B cell (primary cell): ENCODE measurements around the gene B3GAT3. TPM values are rescaled to one million over a fixed set of nuclear protein-coding genes. Genes with fewer than 3 reads are reported as not detected.

Source experiments
- ATAC-seq: fragments of 200-7000 bp; cut with Tn5 transposase; one replicate; pipeline ENCODE4 v1.10.0; 2021; ENCODE audit warnings: low read depth, mild to moderate bottlenecking, moderate number of reproducible peaks, moderate library complexity
- CTCF ChIA-PET: fragments of 350-600 bp; sonication (Branson Sonifier 250); formaldehyde crosslinking; loops from one replicate; lab custom pipeline; 2021; ENCODE audit warnings: antibody characterized with exemption, inconsistent platforms; lab: Charles Lee
- POLR2A ChIA-PET: fragments of 350-600 bp; sonication (Branson Sonifier 250); formaldehyde crosslinking; loops from one replicate; lab custom pipeline; 2021; ENCODE audit warnings: antibody characterized with exemption; lab: Charles Lee
- DNase-seq: peaks from one replicate; pipeline ENCODE4 v3.0.0; 2013
- H2AFZ ChIP-seq: 2 replicates; pipeline ENCODE4 v1.6.1; 2012; ENCODE audit warnings: mild to moderate bottlenecking, low read depth, low read length; ENCODE audit not compliant: insufficient read depth, poor library complexity, severe bottlenecking
- H3K27ac ChIP-seq, 2 donors: 1 replicate in 1 of 2; 2 replicates in 1 of 2; pipeline ENCODE4 v1.5.1; 2012 to 2013; ENCODE audit warnings: low read length in 2 of 2, mild to moderate bottlenecking in 2 of 2, moderate library complexity in 1 of 2
- H3K27me3 ChIP-seq, 4 experiments: fragments of 200-600 bp in 1 of 4; sonication (generic) in 1 of 4; replicated peaks in 1 of 4; 1 replicate in 2 of 4; 2 replicates in 2 of 4; pipeline versions ENCODE4 v1.6.1 to v1.7.0; 2013 to 2016; ENCODE audit warnings: low read length in 3 of 4, mild to moderate bottlenecking in 2 of 4, mixed read lengths in 1 of 4, moderate library complexity in 1 of 4; ENCODE audit not compliant: insufficient read depth in 4 of 4, control insufficient read depth in 3 of 4; ENCODE audit errors: control extremely low read depth in 1 of 4
- H3K36me3 ChIP-seq, 2 experiments: replicated peaks in 1 of 2; 1 replicate in 1 of 2; 2 replicates in 1 of 2; pipeline versions ENCODE4 v1.6.1 to v1.7.1; 2013; ENCODE audit warnings: low read length in 1 of 2; ENCODE audit not compliant: insufficient read depth in 2 of 2, control insufficient read depth in 1 of 2; ENCODE audit errors: control extremely low read depth in 1 of 2, extremely low read depth in 1 of 2
- H3K4me1 ChIP-seq, 2 donors: fragments of 200-600 bp in 1 of 2; sonication (generic) in 1 of 2; 1 replicate in 1 of 2; 2 replicates in 1 of 2; pipeline versions ENCODE4 v1.5.1 to v1.6.1; 2013 to 2017; ENCODE audit warnings: low read length in 2 of 2; ENCODE audit not compliant: control insufficient read depth in 2 of 2, insufficient read depth in 2 of 2
- H3K4me2 ChIP-seq: replicated peaks from 2 replicates; pipeline ENCODE3; 2012; ENCODE audit warnings: mild to moderate bottlenecking, low read depth, low read length; ENCODE audit not compliant: poor library complexity, severe bottlenecking
- H3K4me3 ChIP-seq, 5 experiments: fragments of 200-600 bp in 1 of 5; sonication (generic) in 1 of 5; 1 replicate in 3 of 5; 2 replicates in 2 of 5; pipeline versions ENCODE4 v1.5.1 to v1.7.0; 2011 to 2016; ENCODE audit warnings: low read length in 4 of 5, mild to moderate bottlenecking in 4 of 5, low read depth in 2 of 5, control low read depth in 1 of 5, moderate library complexity in 1 of 5; ENCODE audit not compliant: insufficient read depth in 1 of 5; ENCODE audit errors: control extremely low read depth in 1 of 5, extremely low read depth in 1 of 5
- H3K79me2 ChIP-seq: fragments of 200-600 bp; sonication (generic); one replicate; pipeline ENCODE4 v1.6.0; 2016; ENCODE audit warnings: low read length; ENCODE audit not compliant: control insufficient read depth, insufficient read depth
- H3K9ac ChIP-seq: fragments of 200-600 bp; sonication (generic); 2 replicates; pipeline ENCODE4 v1.6.1; 2017; ENCODE audit warnings: mild to moderate bottlenecking, low read length, moderate library complexity
- H3K9me3 ChIP-seq, 3 donors: one replicate each; pipeline versions ENCODE4 v1.6.1 to v1.7.1; 2013; ENCODE audit warnings: low read length in 2 of 3; ENCODE audit not compliant: control insufficient read depth in 2 of 3, insufficient read depth in 1 of 3; ENCODE audit errors: control extremely low read depth in 1 of 3
- H4K20me1 ChIP-seq: 2 replicates; pipeline ENCODE4 v1.6.0; 2012; ENCODE audit warnings: mild to moderate bottlenecking, low read length; ENCODE audit not compliant: insufficient read depth, control insufficient read depth, poor library complexity, severe bottlenecking
- H3K27ac Mint-ChIP-seq: one replicate; pipeline ENCODE4 v1.8.0; 2021; ENCODE audit warnings: mixed read lengths
- H3K27me3 Mint-ChIP-seq: one replicate; pipeline ENCODE4 v1.8.0; 2021; ENCODE audit warnings: mixed read lengths
- H3K4me1 Mint-ChIP-seq: one replicate; pipeline ENCODE4 v1.8.0; 2021; ENCODE audit warnings: mixed read lengths
- H3K4me3 Mint-ChIP-seq: one replicate; pipeline ENCODE4 v1.8.0; 2021; ENCODE audit warnings: mixed read lengths
- H3K9me3 Mint-ChIP-seq: one replicate; pipeline ENCODE4 v1.8.0; 2022; ENCODE audit warnings: mixed read lengths; ENCODE audit not compliant: insufficient read depth
- EZH2 ChIP-seq: IDR thresholded peaks from 2 replicates; pipeline ENCODE4 v1.6.1; 2012; ENCODE audit warnings: borderline replicate concordance, low read depth, mild to moderate bottlenecking, moderate library complexity, low read length; ENCODE audit not compliant: insufficient read depth, poor library complexity, severe bottlenecking
- WGBS: methylation state at CpG from one replicate; pipeline ENCODE4 v1.1.5; 2013; ENCODE audit warnings: missing lambda C conversion rate; ENCODE audit not compliant: insufficient coverage; 5-methylcytosine and 5-hydroxymethylcytosine counted together
- intact Hi-C: fragments of 100-400 bp; cut with micrococcal nuclease; formaldehyde crosslinking; loops from one replicate; pipeline ENCODE4 v1.10.0; 2022
- polyA plus RNA-seq: library from polyadenylated mRNA; depleted of rRNA; stranded (reverse); fragments of >200 nt; gene quantifications from 2 replicates; pipeline ENCODE4 v1.2.3, GENCODE V29; 2012
- small RNA-seq: library from RNA; depleted of rRNA; stranded (forward); fragments of <200 nt; gene quantifications from one replicate; pipeline ENCODE3, GENCODE V24; 2012; ENCODE audit warnings: low replicate concordance, low read depth; ENCODE audit not compliant: insufficient read length
- total RNA-seq, 2 donors: library from RNA; stranded (reverse); fragments of 120-200 nt in 1 of 2; gene quantifications; 1 replicate in 1 of 2; 2 replicates in 1 of 2; pipeline versions ENCODE4 v1.2.3 to v1.2.4, GENCODE V29; 2013 to 2022
- TF ChIP-seq, protein P1 (sequence below): fragments of 200-600 bp; IDR thresholded peaks from one replicate; pipeline ENCODE4 v1.8.0; 2022; ENCODE audit warnings: antibody characterized with exemption, mild to moderate bottlenecking

The B3GAT3 gene
- total and polyA plus RNA-seq, 2 donors (not counting 1 experiment from before 2014, with no cell fraction given) = 66.6 to 89.3 TPM

DNA sequence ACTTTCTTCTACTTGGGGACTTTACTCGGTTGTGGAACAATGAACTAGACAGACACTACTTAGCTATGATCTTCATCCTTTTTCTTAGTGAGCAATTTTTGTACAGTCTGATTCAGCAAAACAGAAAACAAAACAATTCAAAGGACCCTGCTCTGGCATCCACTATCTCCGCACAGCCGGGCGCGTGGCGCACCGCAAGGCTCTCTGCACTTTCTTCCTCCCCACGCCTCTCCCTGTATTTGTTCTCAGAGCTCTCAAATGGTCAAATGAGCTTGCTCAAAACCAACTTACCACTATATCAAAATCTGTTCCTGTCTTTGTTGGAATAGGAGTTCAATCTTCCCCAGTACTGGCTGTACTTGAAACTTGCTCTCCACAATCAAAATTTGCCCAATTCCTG is 55.5 kb downstream of the B3GAT3 start:
- H3K4me3 ChIP-seq = no peak overlapping the region
- Mint-ChIP-seq H3K27me3 (no peaks in the 10 kb centered on the region), H3K9me3 (no peaks in the 10 kb centered on the region), H3K27ac (no peak overlapping the region), H3K4me1 (peaks cover 22% of the 10 kb centered on the region), H3K4me3 (no peak overlapping the region)
- no peak overlapping the region for H2AFZ ChIP-seq
- TF ChIP-seq, protein P1, sequence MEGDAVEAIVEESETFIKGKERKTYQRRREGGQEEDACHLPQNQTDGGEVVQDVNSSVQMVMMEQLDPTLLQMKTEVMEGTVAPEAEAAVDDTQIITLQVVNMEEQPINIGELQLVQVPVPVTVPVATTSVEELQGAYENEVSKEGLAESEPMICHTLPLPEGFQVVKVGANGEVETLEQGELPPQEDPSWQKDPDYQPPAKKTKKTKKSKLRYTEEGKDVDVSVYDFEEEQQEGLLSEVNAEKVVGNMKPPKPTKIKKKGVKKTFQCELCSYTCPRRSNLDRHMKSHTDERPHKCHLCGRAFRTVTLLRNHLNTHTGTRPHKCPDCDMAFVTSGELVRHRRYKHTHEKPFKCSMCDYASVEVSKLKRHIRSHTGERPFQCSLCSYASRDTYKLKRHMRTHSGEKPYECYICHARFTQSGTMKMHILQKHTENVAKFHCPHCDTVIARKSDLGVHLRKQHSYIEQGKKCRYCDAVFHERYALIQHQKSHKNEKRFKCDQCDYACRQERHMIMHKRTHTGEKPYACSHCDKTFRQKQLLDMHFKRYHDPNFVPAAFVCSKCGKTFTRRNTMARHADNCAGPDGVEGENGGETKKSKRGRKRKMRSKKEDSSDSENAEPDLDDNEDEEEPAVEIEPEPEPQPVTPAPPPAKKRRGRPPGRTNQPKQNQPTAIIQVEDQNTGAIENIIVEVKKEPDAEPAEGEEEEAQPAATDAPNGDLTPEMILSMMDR = no peak
- TF ChIP-seq EZH2 = no peak
- WGBS = 99% methylated on average over 7 of the region's 8 CpGs
- ChIA-PET POLR2A (no interaction called here), CTCF (interaction anchor here (0.7 to 13.2 kb wide), 7 partner anchors 8 to 173 kb away, joined by 3 to 339 read pairs (median 5); partner anchors contain the start of gene EEF1G)
- H3K36me3 ChIP-seq = peaks cover 18 to 67% of the 10 kb centered on the region in 2 experiments
- H3K4me2 ChIP-seq = no peak overlapping the region
- H3K27ac ChIP-seq = no peak overlapping the region
- DNase-seq (no peak), ATAC-seq (no peak)
- H3K79me2 ChIP-seq = peaks cover 16% of the 10 kb centered on the region
- H3K9ac ChIP-seq = no peak overlapping the region
- no peaks in the 10 kb centered on the region for H3K27me3 ChIP-seq
- no peaks in the 10 kb centered on the region for H3K4me1 ChIP-seq
- peaks cover 23% of the 10 kb centered on the region for H4K20me1 ChIP-seq
- no peaks in the 10 kb centered on the region for H3K9me3 ChIP-seq
- intact Hi-C loops = no loop called here

Small RNA genes lying within 50 kb of the gene (small RNA-seq; reads per million reads assigned to genes)
- not detected for gene AP001458.1
- not detected for gene MIR6747
- not detected for gene SNORA57

Other genes with a start within 250 kb of the B3GAT3 start
- not detected in 2 replicates for gene SCGB1A1, start 203.0 kb downstream of the B3GAT3 start, total RNA-seq
- gene SCGB1A1, start 203.0 kb downstream of the B3GAT3 start, polyA plus RNA-seq = not detected in 2 replicates
- gene AHNAK, start 75.2 kb downstream of the B3GAT3 start, total RNA-seq = 228 and 229 TPM in 2 replicates
- 58.1 and 63.7 TPM in 2 replicates for gene AHNAK, start 75.2 kb downstream of the B3GAT3 start, polyA plus RNA-seq
- 1,778 and 1,867 TPM in 2 replicates for gene EEF1G, start 48.1 kb downstream of the B3GAT3 start, total RNA-seq
- 1,359 and 1,582 TPM in 2 replicates for gene EEF1G, start 48.1 kb downstream of the B3GAT3 start, polyA plus RNA-seq
- 33.8 and 47.7 TPM in 2 replicates for gene TUT1, start 30.5 kb downstream of the B3GAT3 start, total RNA-seq
- gene TUT1, start 30.5 kb downstream of the B3GAT3 start, polyA plus RNA-seq = 31.1 and 31.6 TPM in 2 replicates
- gene MTA2, start 20.1 kb downstream of the B3GAT3 start, total RNA-seq = 127 and 139 TPM in 2 replicates
- gene MTA2, start 20.1 kb downstream of the B3GAT3 start, polyA plus RNA-seq = 37.2 and 46.9 TPM in 2 replicates
- 127 and 135 TPM in 2 replicates for gene EML3, start 9.2 kb downstream of the B3GAT3 start, total RNA-seq
- 128 and 170 TPM in 2 replicates for gene EML3, start 9.2 kb downstream of the B3GAT3 start, polyA plus RNA-seq
- 0.68 and 2.0 TPM in 2 replicates for gene ROM1, start 8.7 kb downstream of the B3GAT3 start, total RNA-seq
- gene ROM1, start 8.7 kb downstream of the B3GAT3 start, polyA plus RNA-seq = 1.3 and 1.7 TPM in 2 replicates
- 190 and 204 TPM in 2 replicates for gene GANAB, start 24.6 kb upstream of the B3GAT3 start, total RNA-seq
- 98.7 and 139 TPM in 2 replicates for gene GANAB, start 24.6 kb upstream of the B3GAT3 start, polyA plus RNA-seq
- 21.3 and 22.7 TPM in 2 replicates for gene INTS5, start 31.3 kb upstream of the B3GAT3 start, total RNA-seq
- 8.7 and 14.3 TPM in 2 replicates for gene INTS5, start 31.3 kb upstream of the B3GAT3 start, polyA plus RNA-seq
- 48.1 and 52.0 TPM in 2 replicates for gene C11orf98, start 43.2 kb upstream of the B3GAT3 start, total RNA-seq
- gene C11orf98, start 43.2 kb upstream of the B3GAT3 start, polyA plus RNA-seq = 41.5 and 46.3 TPM in 2 replicates
- gene CSKMT, start 43.3 kb upstream of the B3GAT3 start, total RNA-seq = 57.3 and 78.7 TPM in 2 replicates
- 21.3 and 39.0 TPM in 2 replicates for gene CSKMT, start 43.3 kb upstream of the B3GAT3 start, polyA plus RNA-seq
- gene UQCC3, start 49.7 kb upstream of the B3GAT3 start, total RNA-seq = 6.5 and 8.9 TPM in 2 replicates
- 2.8 and 5.6 TPM in 2 replicates for gene UQCC3, start 49.7 kb upstream of the B3GAT3 start, polyA plus RNA-seq
- 32.5 and 33.3 TPM in 2 replicates for gene LBHD1, start 50.3 kb upstream of the B3GAT3 start, total RNA-seq
- 19.3 and 23.3 TPM in 2 replicates for gene LBHD1, start 50.3 kb upstream of the B3GAT3 start, polyA plus RNA-seq
- 186 and 193 TPM in 2 replicates for gene UBXN1, start 57.1 kb upstream of the B3GAT3 start, total RNA-seq
- gene UBXN1, start 57.1 kb upstream of the B3GAT3 start, polyA plus RNA-seq = 180 and 289 TPM in 2 replicates
- gene LRRN4CL, start 67.5 kb upstream of the B3GAT3 start, total RNA-seq = 0.15 and 0.25 TPM in 2 replicates
- gene LRRN4CL, start 67.5 kb upstream of the B3GAT3 start, polyA plus RNA-seq = 0.03 TPM in 1 of 2 replicates, not detected in the other
- gene BSCL2, start 85.4 kb upstream of the B3GAT3 start, total RNA-seq = 49.2 and 56.3 TPM in 2 replicates
- 38.5 TPM in 2 replicates for gene BSCL2, start 85.4 kb upstream of the B3GAT3 start, polyA plus RNA-seq
- 0.95 and 2.1 TPM in 2 replicates for gene GNG3, start 85.7 kb upstream of the B3GAT3 start, total RNA-seq
- 5.5 and 8.0 TPM in 2 replicates for gene GNG3, start 85.7 kb upstream of the B3GAT3 start, polyA plus RNA-seq
- 70.4 and 78.2 TPM in 2 replicates for gene HNRNPUL2, start 105.5 kb upstream of the B3GAT3 start, total RNA-seq
- 14.6 and 15.7 TPM in 2 replicates for gene HNRNPUL2, start 105.5 kb upstream of the B3GAT3 start, polyA plus RNA-seq
- 56.3 and 57.9 TPM in 2 replicates for gene TTC9C, start 106.5 kb upstream of the B3GAT3 start, total RNA-seq
- 33.5 and 36.7 TPM in 2 replicates for gene TTC9C, start 106.5 kb upstream of the B3GAT3 start, polyA plus RNA-seq
- gene ZBTB3, start 132.2 kb upstream of the B3GAT3 start, total RNA-seq = 22.0 and 24.8 TPM in 2 replicates
- 3.8 and 8.7 TPM in 2 replicates for gene ZBTB3, start 132.2 kb upstream of the B3GAT3 start, polyA plus RNA-seq
- gene POLR2G, start 139.6 kb upstream of the B3GAT3 start, total RNA-seq = 76.8 and 78.7 TPM in 2 replicates
- gene POLR2G, start 139.6 kb upstream of the B3GAT3 start, polyA plus RNA-seq = 113 and 129 TPM in 2 replicates
- 43.2 and 48.2 TPM in 2 replicates for gene TAF6L, start 149.4 kb upstream of the B3GAT3 start, total RNA-seq
- 28.2 and 75.1 TPM in 2 replicates for gene TAF6L, start 149.4 kb upstream of the B3GAT3 start, polyA plus RNA-seq
- gene TMEM179B, start 165.4 kb upstream of the B3GAT3 start, total RNA-seq = 62.3 and 71.5 TPM in 2 replicates
- gene TMEM179B, start 165.4 kb upstream of the B3GAT3 start, polyA plus RNA-seq = 43.2 and 64.3 TPM in 2 replicates
- 15.6 and 16.2 TPM in 2 replicates for gene TMEM223, start 170.0 kb upstream of the B3GAT3 start, total RNA-seq
- 6.0 and 12.0 TPM in 2 replicates for gene TMEM223, start 170.0 kb upstream of the B3GAT3 start, polyA plus RNA-seq
- gene NXF1, start 183.5 kb upstream of the B3GAT3 start, total RNA-seq = 161 TPM in 2 replicates
- 242 and 262 TPM in 2 replicates for gene NXF1, start 183.5 kb upstream of the B3GAT3 start, polyA plus RNA-seq
- 98.1 and 99.1 TPM in 2 replicates for gene STX5, start 210.1 kb upstream of the B3GAT3 start, total RNA-seq
- gene STX5, start 210.1 kb upstream of the B3GAT3 start, polyA plus RNA-seq = 41.0 and 42.1 TPM in 2 replicates
- 1.1 TPM in 1 of 2 replicates, not detected in the other for gene TEX54, start 210.9 kb upstream of the B3GAT3 start, total RNA-seq
- gene TEX54, start 210.9 kb upstream of the B3GAT3 start, polyA plus RNA-seq = not detected in 2 replicates
- 131 and 136 TPM in 2 replicates for gene WDR74, start 217.6 kb upstream of the B3GAT3 start, total RNA-seq
- gene WDR74, start 217.6 kb upstream of the B3GAT3 start, polyA plus RNA-seq = 122 and 148 TPM in 2 replicates